ENCODE measurements around the gene SGCA. TPM values are rescaled to one million over a fixed set of nuclear protein-coding genes. Genes with fewer than 3 reads are reported as not detected.

The SGCA gene
- total and polyA plus RNA-seq, 9 of the 15 experiments (the other 6 are each of a cell fraction or from before 2014, with no cell fraction given): not detected

DNA sequence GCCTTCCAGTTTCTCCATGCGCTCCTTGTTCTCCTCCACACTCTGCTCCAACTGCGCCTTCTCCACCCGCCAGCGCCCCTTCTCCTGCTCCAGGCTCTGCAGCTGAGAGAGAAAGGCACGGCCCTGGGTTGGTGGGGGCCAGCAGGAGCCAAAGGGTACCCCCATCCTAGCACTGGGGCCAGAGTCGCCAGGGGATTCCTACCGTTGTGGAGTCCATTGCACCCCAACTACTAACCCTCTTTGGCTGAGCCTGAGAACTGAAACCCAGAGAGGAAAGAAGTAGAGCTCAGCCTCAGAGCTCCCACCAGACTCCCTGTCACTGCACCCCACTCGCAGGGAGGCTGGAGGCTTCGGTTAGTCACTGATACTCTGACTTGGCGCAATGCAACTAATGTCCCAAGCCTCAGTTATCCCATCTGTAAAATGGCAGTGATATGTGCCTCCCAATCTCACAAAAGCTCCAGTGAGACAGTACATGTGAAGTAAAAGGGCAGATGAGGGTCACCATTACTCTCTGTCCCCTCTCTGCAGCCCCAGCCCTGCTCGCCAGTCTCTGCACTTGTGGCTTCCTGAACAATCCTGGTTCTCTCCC is 29.6 kb upstream of the SGCA start:
- in situ Hi-C loops (cut with MboI): no loop called here
- Histone ChIP-seq H3K9ac (ENCODE audit: insufficient read depth in 1 of 2, low read depth in 2 of 2, low read length in 2 of 2) (peak overlapping the region in 1 of 2 experiments; percentile 33; a peak in 1 of 4 replicates), H3K4me2 (ENCODE audit: insufficient read depth, low read length) (no peak overlapping the region), H2AFZ (ENCODE audit: low read depth, low read length) (no peak overlapping the region), H3K4me1 (replicated peaks in 1 of 2; ENCODE audit: control insufficient read depth in 2 of 2, insufficient read depth in 2 of 2, low read length in 2 of 2) (peaks cover 6 to 28% of the 10 kb centered on the region in 2 experiments; a peak in 4 of 5 replicates), H3K27ac (ENCODE audit: extremely low read depth, low read depth, low read length) (no peak overlapping the region), H3K27me3 (ENCODE audit: control insufficient read depth in 2 of 2, insufficient read depth in 2 of 2, low read length in 2 of 2) (no peaks in the 10 kb centered on the region), H3K36me3 (ENCODE audit: control insufficient read depth, insufficient read depth, low read length) (peaks cover 67% of the 10 kb centered on the region), H3K4me3 (no peak overlapping the region), H3K9me3 (replicated peaks; ENCODE audit: control insufficient read depth, insufficient read depth, low read depth, low read length) (no peaks in the 10 kb centered on the region), H4K20me1 (replicated peaks; ENCODE audit: control insufficient read depth, insufficient read depth, low read length) (peaks cover 11% of the 10 kb centered on the region), H3K79me2 (ENCODE audit: control insufficient read depth, insufficient read depth, low read length) (no peaks in the 10 kb centered on the region; the same call in 2 of the 3 replicates), H3K9me1 (ENCODE audit: control insufficient read depth, insufficient read depth, low read length) (peaks cover 3% of the 10 kb centered on the region)
- FAIRE-seq: no peak
- intact Hi-C loops (cut with micrococcal nuclease): no loop called here
- no peak for DNase-seq (ENCODE audit: extremely low read depth in 1 of 4, low spot score in 3 of 4)
- TF ChIP-seq ZNF445 (CRISPR knock-in tag; IDR thresholded peaks at IDR 0.05; ENCODE audit: low read depth) (no peak), ARID2 (IDR thresholded peaks at IDR 0.05) (no peak), KLF13 (tag; IDR thresholded peaks at IDR 0.05; ENCODE audit: borderline replicate concordance, low read depth) (no peak), HDAC1 (IDR thresholded peaks at IDR 0.05) (no peak)
- TF ChIP-seq, protein P1, sequence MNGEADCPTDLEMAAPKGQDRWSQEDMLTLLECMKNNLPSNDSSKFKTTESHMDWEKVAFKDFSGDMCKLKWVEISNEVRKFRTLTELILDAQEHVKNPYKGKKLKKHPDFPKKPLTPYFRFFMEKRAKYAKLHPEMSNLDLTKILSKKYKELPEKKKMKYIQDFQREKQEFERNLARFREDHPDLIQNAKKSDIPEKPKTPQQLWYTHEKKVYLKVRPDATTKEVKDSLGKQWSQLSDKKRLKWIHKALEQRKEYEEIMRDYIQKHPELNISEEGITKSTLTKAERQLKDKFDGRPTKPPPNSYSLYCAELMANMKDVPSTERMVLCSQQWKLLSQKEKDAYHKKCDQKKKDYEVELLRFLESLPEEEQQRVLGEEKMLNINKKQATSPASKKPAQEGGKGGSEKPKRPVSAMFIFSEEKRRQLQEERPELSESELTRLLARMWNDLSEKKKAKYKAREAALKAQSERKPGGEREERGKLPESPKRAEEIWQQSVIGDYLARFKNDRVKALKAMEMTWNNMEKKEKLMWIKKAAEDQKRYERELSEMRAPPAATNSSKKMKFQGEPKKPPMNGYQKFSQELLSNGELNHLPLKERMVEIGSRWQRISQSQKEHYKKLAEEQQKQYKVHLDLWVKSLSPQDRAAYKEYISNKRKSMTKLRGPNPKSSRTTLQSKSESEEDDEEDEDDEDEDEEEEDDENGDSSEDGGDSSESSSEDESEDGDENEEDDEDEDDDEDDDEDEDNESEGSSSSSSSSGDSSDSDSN (IDR thresholded peaks at IDR 0.05; ENCODE audit: borderline replicate concordance in 1 of 2, low read depth in 2 of 2, low read length in 2 of 2): no peak
- CTCF ChIA-PET (ENCODE audit: low intra/inter-chr PET ratio): no interaction called here
- POLR2A ChIA-PET: interaction anchor here (0.6 to 2.1 kb wide), 6 partner anchors 10 to 178 kb away, joined by 3 to 9 read pairs (median 4); no protein-coding TSS in a partner anchor
- no peak for ATAC-seq
- no TSS peak for BruUV-seq (replicated peaks)
- 88% methylated on average over 11 of the region's 11 CpGs for WGBS (ENCODE audit: insufficient coverage, low coverage, missing lambda C conversion rate)
